ENCODE measurements around the gene C2orf69. TPM values are rescaled to one million over a fixed set of nuclear protein-coding genes. Genes with fewer than 3 reads are reported as not detected.

C2orf69 gene
- total RNA-seq, 4 donors from 2014 or later = 14.3 to 24.6 (median 15.7) TPM

GRCh38 chr2:199874209-199874608 lies 36.9 kb upstream of the C2orf69 start:
- no peak for TF ChIP-seq CTCF (IDR thresholded peaks at IDR 0.05; ENCODE audit: low read depth)

GRCh38 chr2:199875400-199875799 lies 35.7 kb upstream of the C2orf69 start:
- no peak for TF ChIP-seq CTCF (IDR thresholded peaks at IDR 0.05; ENCODE audit: low read depth)

DNA sequence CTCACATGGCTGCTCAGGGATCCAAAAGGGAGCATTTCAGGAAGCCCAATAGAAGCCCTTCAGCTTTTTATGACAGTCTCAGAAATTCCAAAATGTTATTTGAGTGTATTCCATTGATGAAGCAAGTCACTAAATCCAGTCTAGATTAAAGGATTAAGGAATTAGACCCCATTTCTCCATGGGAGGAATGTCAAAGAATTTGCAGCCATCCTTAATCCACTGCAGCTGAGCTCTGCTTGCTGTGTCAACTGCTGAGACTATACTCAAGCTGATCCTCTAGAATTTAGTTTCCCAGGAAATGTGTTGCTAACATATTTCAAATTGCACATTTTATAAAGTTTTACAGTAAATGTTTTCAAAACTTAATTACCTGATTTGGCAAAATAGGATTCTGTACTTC lies 28.4 kb upstream of the C2orf69 start:
- no peak for TF ChIP-seq CTCF (IDR thresholded peaks at IDR 0.05; ENCODE audit: low read depth)

GRCh38 chr2:199883474-199884212 lies 27.4 kb upstream of the C2orf69 start:
- no peak for TF ChIP-seq CTCF (IDR thresholded peaks at IDR 0.05; ENCODE audit: low read depth)

DNA sequence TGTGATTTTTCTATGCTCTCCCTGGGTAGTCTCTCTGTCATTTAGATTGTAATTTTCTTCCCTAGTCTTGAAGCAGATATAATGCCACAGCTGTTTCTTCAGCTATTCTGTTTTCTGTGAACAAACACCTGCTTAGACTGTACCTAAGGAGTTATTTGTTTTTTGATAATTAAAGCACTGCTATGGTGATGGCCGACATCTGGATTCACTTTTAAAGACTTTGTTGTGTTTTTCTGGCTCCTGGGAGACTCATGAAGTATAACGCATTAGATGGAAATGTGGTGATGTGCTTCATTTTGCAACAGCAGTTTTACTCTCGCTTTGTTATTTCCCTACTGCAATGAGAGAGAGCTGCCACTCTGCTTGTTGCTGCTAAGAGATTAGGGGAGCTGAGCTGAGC lies 15.7 kb upstream of the C2orf69 start:
- no peak for TF ChIP-seq CTCF (IDR thresholded peaks at IDR 0.05; ENCODE audit: low read depth)

GRCh38 chr2:199896617-199897016 lies 14.5 kb upstream of the C2orf69 start:
- TF ChIP-seq CTCF (IDR thresholded peaks at IDR 0.05; ENCODE audit: low read depth) = no peak

DNA sequence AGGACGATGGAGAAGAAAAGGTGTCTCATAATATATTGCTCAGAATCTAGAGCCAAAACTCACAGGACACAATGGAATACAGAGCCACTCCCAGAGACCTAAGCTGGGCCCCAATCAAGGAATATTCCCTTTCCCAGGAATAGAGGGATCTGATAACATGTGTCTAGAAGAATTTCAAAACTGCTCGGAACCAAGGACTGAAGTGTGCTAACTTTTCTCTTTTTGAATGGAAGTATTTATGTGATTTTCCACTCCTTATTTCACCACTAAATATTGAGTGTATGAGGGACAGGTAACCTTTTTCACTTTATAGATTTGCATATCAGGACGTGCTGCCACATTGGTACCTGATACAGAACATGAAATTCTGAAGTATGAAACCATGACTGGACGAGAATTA lies 9.2 kb upstream of the C2orf69 start:
- TF ChIP-seq CTCF (IDR thresholded peaks at IDR 0.05; ENCODE audit: low read depth) = no peak

Measured in subcutaneous adipose tissue (tissue), 4 donors.